Peyer's patch (tissue), 4 donors: ENCODE measurements around the gene FBXO10.

Source experiments
- CTCF ChIP-seq, 6 experiments: fragments of 450-650 bp in 4 of 6; fragments of 200-600 bp in 2 of 6; sonication (generic) in 1 of 6; IDR thresholded peaks; one replicate each; pipeline ENCODE4 v1.5.1; 2017 to 2019; ENCODE audit warnings: antibody characterized with exemption in 6 of 6, mild to moderate bottlenecking in 3 of 6, moderate library complexity in 1 of 6
- POLR2A ChIP-seq, 2 donors: fragments of 450-650 bp; IDR thresholded peaks; one replicate each; pipeline ENCODE4 v1.5.1; 2017; ENCODE audit warnings: antibody characterized with exemption in 2 of 2, mild to moderate bottlenecking in 2 of 2, moderate library complexity in 2 of 2

DNA sequence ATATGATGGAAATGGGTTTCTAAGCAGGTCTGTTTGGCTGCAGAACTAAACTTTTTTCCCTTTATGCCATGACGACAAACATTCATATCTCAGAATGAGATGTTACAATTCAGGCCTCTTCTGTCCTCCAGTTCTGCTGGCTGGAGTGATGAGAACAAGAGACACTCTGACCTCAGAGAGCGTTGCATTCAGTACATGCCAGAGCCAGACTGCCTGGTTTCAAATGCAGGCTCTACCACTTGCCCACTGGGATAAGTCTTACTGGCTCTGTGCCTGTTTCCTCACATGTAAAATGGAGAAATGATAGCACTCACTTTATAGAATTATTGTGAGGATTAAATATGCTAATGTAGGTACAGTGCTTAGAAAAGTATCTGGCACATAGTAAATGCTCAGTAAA, 41.0 kb upstream of the FBXO10 start:
- no peak for TF ChIP-seq CTCF (IDR thresholded peaks at IDR 0.05)
- TF ChIP-seq POLR2A (IDR thresholded peaks at IDR 0.05), result no peak
